RKO (cell line): ENCODE results near the gene EZH1.
"Not testable (repeated sequence)": the region's sequence is repeated elsewhere in the genome, so short reads cannot be mapped to it uniquely, and the experiment has no call there.

Experiments
- DNase-seq: peaks from one replicate; pipeline ENCODE4 v3.0.0-alpha.2; 2016; ENCODE audit warnings: low spot score

EZH1 gene

DNA sequence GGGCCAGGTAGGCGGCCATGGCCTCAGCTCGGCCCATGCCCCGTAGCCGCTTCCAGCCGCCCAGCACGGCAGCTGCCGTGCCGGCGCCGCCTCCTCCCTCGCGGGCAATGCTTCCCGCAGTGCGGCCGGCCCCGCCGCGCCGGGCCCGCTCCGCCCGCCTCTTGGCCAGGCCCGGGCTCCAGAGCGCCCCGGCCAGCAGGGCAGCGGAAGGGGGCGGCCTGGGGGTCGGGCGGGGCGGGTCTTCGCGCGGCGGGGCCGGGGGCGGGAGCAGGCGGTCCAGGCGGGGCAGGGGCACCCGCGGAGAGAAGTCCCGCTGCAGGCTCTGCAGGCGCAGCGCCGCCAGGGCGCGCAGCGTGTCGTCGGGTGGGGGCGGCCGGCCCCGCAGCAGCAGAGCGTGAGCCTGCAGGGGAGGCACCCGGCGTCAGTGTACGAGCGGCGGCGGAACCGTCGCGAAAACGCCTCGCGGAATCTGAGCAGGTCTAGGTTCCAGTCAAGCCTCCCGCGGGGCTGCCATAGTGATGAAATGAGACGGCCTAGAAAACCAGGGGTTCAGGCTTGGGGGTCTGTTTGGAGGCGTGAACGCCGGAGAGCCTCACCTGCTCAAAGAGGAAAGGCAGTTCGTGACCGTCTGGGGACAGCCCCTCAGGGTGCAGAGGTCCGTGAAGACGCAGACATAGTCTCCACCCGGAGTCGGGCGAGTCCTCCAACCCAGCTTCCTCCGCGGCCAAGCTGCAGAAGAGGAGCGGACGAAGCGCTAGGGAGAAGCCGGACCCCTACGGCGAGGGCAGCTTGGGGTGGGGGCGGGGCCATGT lies 74.7 kb downstream of the EZH1 start:
- DNase-seq: no peak

DNA sequence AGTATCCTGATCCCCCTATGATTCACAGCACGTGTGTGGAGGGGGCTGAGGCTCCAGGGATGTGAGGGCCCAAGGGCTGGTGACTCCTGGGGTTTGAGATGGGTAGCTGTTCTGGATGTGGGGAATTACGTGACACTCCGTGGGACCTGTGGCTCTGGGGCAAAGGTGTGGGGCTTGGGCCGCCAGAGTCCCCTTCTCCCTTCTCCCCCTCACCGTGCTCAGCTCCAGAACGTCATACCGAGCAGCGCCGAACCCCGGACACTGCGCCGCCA lies 75.2 kb downstream of the EZH1 start:
- DNase-seq: no peak

DNA sequence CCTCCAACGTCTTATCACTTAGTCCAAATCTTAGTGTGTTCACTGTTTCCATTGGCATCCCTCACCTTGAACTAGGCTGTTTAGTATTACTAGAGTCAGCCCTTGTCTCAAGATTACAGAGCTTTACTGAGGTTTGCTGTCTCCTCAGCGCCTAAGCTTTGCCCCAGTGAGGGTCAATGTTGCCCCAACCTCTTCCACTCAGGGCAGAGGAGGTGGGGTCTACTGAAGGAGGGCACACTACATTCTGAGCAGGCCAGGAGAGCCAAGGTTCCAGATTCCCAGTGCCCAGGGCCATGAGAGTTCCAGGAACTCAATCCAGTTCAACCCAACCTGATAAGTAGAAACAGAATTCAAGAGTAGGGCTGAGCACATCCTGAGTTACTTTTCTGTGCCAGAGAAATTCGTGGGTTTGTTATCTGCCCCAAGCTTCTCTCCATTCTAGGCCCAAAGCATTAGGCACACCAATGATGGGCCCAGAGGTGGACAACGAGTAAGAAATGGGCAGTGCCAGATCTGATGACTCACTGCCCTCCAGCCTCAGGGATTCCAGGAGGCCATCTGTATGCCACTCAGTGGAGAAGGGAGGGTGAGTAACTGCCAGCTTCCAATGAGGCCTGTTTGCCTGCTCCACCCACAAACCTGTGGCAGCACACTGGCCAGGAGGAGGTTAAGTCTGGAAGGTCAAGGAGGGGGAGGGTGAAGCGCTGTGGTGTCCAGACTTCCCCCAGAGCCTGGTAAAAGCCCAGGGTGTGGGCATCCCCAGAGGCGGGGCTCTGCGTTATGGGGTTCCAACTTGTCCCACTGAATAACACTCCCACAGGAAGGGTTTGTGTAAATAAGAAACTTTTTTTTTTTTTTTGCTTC lies 77.5 kb downstream of the EZH1 start:
- DNase-seq: peak; percentile 84

DNA sequence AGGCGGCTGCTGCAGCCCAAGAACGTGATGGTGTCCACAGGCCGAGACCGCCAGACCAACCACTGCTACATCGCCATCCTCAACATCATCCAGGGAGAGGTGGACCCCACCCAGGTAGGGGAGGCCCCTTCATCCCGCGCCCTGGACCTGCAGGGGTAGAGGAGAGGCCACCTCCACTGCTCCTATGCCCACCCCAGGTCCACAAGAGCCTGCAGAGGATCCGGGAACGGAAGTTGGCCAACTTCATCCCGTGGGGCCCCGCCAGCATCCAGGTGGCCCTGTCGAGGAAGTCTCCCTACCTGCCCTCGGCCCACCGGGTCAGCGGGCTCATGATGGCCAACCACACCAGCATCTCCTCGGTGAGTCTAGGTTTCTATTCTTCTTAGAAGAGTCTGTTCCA lies 78.7 kb downstream of the EZH1 start:
- not testable (repeated sequence) for DNase-seq

DNA sequence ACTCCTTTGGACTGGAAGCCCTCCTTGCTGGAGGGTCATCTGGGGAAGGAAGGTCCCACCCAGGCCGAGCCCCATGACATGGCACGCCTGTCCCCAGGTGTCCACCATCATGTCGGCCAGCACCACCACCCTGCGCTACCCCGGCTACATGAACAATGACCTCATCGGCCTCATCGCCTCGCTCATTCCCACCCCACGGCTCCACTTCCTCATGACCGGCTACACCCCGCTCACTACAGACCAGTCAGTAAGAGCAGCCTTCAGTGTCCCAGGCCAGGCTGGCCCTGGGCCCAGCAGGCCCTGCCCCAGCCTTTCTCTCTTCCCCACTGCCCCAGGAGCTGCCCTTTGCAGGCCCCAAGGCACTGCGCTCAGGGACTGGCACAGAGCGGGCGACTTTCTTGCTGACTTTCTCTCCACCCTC lies 79.2 kb downstream of the EZH1 start:
- no peak for DNase-seq

DNA sequence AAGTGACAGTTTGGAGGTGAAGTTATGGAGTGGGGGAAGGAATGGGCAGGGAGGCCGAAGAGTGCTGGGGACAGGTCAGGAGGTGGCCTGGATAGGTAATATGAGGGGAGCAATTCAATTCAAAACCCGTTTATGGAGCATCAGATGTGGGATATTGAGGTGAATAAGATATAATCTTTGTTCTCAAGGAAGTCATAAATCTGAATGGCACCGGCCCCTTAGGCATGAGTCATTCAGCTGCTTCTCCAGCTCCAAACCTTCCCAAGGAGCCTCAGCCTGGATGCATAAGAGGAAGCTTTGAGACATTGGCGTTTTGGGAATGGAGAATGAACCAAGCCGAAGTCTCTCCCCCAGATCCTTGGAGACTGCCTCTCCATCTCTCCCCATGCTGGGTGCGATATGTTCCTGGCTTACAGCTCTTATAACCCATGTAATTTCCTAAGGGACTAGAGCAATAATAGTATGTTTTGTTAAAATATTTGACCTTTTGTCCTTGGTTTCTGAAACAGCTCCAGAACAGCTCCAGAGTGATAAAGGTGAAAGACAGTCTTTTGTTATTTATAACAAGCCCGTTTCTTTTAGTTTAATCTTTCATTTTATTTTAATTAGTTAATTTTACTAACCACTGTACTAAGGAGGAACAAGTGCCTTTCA lies 84.0 kb downstream of the EZH1 start:
- peak; percentile 88 for DNase-seq

DNA sequence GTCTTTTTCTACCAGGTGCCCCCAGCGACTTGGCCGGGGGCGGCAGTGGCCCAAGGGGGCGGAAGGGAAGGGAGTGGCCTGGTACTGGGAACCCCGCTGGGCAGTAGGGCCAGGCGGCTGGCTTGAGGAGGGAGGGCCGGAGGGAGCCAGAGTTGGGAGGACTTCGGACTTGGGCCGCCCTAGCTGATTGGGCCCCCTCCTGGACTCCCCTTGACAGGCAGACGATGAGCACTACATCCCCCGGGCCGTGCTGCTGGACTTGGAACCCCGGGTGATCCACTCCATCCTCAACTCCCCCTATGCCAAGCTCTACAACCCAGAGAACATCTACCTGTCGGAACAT lies 84.9 kb downstream of the EZH1 start:
- DNase-seq: not testable (repeated sequence)

DNA sequence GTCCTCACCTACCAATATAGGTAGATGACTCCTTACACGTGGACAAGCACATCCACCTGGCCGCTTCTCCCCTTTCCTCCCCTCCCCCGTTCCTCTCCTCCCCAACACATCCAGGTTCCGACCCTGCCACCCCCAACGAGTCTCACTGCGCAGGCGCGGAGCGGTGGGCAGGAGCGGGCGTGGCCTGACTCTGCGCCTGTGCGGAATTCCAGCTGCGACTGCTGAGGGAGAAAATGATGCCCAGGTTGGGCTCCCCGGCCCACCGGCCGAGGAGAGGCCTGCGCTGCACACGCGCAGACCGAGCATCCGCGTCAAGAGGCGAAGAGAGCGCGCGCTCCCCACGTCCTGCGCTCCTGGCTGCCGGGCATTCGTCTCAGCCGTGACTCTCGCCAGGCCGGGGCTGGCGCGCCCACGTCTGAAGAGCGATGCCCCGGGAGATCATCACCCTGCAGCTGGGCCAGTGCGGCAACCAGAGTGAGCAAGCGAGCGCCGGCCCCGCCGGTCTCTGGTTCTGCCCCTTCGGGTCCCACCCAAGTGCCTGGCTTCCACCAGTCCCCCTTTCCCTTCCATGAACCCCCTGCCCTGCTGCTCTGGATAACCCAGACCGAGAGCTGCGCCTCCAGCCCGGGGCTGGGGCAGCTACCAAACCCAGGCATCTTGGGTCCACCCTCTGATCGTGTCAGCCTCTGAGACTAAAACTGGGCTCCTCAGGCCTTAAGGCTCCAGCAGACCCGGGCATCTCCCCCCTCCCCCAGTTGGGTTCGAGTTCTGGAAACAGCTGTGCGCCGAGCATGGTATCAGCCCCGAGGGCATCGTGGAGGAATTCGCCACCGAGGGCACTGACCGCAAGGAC lies 85.5 kb downstream of the EZH1 start, which contains the start of gene TUBG2:
Gene TUBG2, plus strand, starts transcription at position 206 of the 853 bp plus-strand sequence. Its CDS starts 220 bp downstream, at position 426.
- peak; percentile 93 for DNase-seq

DNA sequence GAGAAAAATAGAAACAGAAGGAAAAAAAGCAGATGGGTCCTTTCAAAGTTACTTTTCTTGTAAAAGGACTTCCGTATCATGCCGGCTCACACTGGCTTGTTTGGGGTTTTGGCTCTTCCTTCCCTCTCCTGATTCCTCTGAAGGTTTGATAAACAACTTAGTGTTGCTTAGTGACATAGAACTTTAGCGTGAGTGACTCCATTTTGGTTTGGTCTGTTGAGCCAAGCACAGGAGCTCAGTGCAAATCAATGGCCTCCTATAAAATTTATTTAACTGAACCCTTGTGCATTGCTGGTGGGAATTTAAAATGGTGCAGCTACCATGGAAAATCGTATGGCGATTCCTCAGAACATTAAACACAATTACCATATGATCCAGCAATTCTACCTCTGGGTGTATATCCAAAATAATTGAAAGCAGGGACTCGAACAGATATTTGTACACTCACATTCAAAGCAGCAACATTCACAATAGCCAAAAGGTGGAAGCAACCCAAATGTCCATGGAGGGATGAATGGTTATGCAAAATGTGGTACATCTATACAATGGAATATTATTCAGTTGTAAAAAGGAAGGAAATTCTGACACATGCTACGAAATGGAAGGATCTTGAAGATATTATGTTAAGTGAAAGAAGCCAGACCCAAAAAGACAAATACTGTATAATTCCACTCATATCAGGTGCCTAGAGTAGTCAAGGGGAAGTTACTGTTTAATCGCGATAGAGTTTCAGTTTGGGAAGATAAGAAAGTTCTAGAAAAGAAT lies 86.8 kb downstream of the EZH1 start:
- DNase-seq: no peak

DNA sequence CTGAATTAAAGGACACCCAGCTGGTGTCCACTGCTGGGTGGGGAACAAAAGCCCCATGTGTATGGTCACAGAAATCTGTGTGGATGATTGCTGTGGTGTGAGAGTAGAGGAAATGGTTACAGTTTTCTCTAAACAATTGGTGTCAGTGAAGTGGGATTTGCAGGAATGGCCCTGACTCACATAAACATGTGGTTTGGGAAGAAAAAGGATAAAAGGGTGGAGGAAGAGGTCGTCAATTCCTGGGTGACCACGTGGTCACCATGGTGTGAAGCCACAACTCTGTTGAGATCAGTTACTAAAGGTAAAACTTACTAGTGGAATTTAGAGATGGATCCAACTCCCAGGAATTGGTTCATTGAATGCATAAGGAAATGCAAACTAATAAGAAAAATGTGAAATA lies 89.3 kb downstream of the EZH1 start:
- no peak for DNase-seq

DNA sequence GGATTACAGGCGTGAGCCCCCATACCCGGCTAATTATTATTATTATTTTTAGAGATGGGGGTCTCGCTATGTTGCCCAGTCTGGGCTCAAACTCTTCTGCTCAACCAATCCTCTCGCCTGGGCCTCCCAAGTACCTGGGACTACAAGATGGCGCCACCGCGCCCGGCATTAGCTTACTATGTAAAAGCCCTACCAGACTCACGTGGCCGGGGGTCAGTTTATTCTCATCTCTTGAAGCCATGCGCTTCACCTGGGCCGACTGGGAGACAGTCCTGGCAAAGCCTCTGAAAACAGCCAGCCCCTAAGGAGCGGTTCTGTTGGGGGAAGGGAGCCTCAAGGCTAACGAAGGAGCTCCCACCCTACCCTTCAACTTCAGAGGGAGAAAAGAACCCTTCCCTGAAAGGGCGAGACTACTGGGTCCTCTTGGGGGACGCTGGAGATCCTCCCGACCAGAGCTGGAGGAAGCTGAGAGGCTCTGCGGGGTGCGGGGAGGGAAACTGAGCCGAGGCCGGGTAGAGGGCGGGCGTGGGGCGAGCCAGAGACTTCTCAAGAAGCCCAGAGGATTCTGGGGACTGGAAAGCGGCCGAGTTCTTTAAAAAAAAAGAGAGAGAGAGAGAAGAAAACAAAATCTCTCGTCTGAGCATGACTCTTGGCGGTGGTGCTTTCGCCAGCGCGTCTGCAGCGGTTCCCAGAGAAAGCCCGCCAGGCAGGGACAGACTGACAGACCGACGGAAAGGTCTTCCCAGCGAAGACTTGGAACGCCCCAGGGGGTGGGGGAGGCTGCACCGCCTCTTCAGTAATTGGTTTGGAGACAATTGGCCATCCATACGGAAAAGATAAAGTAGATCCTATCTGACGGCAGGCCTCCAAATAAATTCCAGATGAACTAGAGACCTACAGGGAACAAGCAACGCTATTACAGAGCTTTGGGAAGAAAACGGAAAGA lies 91.4 kb downstream of the EZH1 start:
- no peak for DNase-seq

DNA sequence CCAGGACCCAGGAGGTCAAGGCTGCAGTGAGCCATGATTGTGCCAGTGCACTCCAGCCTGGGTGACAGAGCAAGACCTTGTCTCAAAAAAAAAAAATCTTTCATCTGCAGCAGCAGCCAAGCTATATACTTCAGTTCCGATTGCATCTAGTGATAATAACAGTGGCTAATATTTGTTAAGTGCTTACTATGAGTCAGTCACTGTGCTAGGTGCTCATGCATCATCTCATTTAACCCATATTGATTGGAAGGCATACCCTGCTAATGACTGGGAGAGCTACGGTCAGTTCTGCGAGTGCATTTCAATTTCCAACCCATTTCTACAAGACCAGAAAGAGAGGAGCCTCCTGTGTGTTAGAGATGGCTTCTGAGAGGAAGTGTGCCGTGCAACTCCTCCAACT lies 93.4 kb downstream of the EZH1 start:
- DNase-seq: no peak
